ENCODE measurements around the gene ARHGEF12.

DNA sequence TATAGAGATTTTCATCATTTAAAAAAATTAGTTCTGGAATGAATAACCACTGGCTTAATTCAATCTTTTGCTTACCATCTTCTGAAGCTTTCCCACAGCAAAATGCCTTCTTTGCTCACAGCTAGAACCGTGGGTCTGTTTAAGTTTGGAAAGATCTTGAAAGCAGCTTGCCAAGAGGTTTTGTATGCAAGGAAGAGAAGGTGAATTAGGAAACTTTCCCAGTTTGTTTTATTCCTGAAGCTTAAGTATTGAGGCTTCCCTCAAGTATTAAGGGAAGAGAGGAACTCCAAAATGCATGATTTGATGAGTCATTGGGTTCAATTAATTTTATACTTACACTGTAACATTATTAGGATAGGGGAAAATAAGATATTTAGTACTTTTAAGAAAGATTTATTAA is 1.9 kb upstream of the ARHGEF12 start:
- TF ChIP-seq, protein P1, sequence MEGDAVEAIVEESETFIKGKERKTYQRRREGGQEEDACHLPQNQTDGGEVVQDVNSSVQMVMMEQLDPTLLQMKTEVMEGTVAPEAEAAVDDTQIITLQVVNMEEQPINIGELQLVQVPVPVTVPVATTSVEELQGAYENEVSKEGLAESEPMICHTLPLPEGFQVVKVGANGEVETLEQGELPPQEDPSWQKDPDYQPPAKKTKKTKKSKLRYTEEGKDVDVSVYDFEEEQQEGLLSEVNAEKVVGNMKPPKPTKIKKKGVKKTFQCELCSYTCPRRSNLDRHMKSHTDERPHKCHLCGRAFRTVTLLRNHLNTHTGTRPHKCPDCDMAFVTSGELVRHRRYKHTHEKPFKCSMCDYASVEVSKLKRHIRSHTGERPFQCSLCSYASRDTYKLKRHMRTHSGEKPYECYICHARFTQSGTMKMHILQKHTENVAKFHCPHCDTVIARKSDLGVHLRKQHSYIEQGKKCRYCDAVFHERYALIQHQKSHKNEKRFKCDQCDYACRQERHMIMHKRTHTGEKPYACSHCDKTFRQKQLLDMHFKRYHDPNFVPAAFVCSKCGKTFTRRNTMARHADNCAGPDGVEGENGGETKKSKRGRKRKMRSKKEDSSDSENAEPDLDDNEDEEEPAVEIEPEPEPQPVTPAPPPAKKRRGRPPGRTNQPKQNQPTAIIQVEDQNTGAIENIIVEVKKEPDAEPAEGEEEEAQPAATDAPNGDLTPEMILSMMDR (IDR thresholded peaks at IDR 0.05), result no peak
- TF ChIP-seq EZH2 (IDR thresholded peaks at IDR 0.05; ENCODE audit: borderline replicate concordance, insufficient read depth, low read depth, low read length, poor library complexity, severe bottlenecking), result no peak
